Measurements from ENCODE around the gene OR8B12.

- TF ChIP-seq CTCF (IDR thresholded peaks at IDR 0.05) (no peak), POLR2A (IDR thresholded peaks at IDR 0.05) (no peak)
Measured at GRCh38 chr11:124551987-124552386, 8.5 kb upstream of the OR8B12 start.

All from right lobe of liver (tissue), 4 donors.